T-helper 2 cell treated with Interferon-gamma antibody and Interleukin-4, amounts not matched to agents 5 μg/mL and 100 μg/mL, for 36 hours (primary cell): ENCODE data around the gene DHRS1.

Experiments
- DNase-seq: peaks from one replicate; pipeline ENCODE4 v3.0.0; 2021; ENCODE audit warnings: low spot score
- H3K27ac Mint-ChIP-seq: one replicate; pipeline ENCODE4 v1.8.0; 2021; ENCODE audit warnings: mild to moderate bottlenecking, mixed read lengths
- H3K27me3 Mint-ChIP-seq: one replicate; pipeline ENCODE4 v1.8.0; 2021; ENCODE audit warnings: low read depth, mixed read lengths
- H3K36me3 Mint-ChIP-seq: one replicate; pipeline ENCODE4 v1.8.0; 2021; ENCODE audit warnings: low read depth, mixed read lengths
- H3K4me1 Mint-ChIP-seq: one replicate; pipeline ENCODE4 v1.8.0; 2021; ENCODE audit warnings: low read depth, mixed read lengths
- H3K4me3 Mint-ChIP-seq: one replicate; pipeline ENCODE4 v1.8.0; 2022; ENCODE audit warnings: mild to moderate bottlenecking, moderate library complexity, mixed read lengths
- H3K9me3 Mint-ChIP-seq: one replicate; pipeline ENCODE4 v1.8.0; 2021; ENCODE audit warnings: mixed read lengths

DHRS1 gene

DNA sequence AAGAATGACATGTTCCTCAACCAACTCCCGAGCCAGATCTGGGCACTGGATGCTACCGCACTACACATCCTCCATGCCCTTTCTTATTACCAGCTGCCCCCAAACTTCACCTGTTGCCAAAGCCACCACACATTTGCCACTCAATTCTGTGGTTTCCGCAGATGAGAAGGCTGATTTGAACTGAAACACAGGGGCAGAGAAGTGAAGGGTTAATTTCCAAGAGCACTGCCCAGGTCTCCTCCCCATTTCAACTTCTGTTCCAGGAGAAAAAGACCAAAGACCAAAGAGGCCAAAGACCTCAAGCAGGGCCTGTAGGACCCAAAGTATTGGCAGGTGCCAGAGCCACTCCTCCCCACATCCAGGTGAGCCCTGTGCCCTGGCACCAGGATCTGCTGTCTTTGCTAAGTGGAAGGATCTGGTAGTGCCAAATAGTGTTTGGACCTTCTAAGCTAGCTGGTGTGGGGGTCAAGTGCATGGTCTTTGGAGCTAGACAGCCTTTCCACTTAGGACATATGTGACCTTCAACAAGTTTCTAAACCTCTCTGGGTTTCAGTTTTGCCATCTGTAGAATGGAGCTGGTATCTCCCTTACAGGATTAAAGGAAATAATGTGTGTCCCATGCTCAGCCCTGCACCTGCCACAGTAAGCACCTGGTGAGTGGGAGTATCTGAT, 8.0 kb downstream of the DHRS1 start:
- Mint-ChIP-seq H3K4me3 (no peak overlapping the region), H3K36me3 (peaks cover 40% of the 10 kb centered on the region), H3K27ac (no peak overlapping the region), H3K27me3 (peaks cover 2% of the 10 kb centered on the region), H3K9me3 (no peaks in the 10 kb centered on the region), H3K4me1 (peaks cover 13% of the 10 kb centered on the region)
- no peak for DNase-seq

DNA sequence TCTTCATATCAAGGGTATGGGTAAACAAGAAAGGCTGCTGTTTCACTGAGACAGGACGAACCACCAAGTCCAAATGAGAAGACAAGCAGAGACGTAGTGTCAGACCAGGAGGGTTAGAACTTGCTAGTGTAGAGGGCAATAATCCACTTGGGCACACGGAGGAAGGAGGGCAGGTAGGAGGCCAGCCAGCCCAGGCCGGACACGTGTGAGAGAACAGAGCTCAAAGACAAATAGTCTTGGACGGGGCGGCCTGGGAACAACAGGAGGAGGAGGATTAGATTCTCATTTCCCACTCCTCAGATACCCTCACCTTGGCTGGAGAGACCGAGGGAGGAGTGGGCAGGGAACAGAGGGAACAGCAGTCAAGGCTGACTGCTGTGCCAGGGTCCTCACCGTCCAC, 8.8 kb downstream of the DHRS1 start:
- Mint-ChIP-seq H3K9me3 (no peaks in the 10 kb centered on the region), H3K4me1 (peaks cover 7% of the 10 kb centered on the region), H3K36me3 (peaks cover 32% of the 10 kb centered on the region), H3K27ac (no peak overlapping the region), H3K27me3 (peaks cover 2% of the 10 kb centered on the region), H3K4me3 (no peak overlapping the region)
- DNase-seq = no peak

DNA sequence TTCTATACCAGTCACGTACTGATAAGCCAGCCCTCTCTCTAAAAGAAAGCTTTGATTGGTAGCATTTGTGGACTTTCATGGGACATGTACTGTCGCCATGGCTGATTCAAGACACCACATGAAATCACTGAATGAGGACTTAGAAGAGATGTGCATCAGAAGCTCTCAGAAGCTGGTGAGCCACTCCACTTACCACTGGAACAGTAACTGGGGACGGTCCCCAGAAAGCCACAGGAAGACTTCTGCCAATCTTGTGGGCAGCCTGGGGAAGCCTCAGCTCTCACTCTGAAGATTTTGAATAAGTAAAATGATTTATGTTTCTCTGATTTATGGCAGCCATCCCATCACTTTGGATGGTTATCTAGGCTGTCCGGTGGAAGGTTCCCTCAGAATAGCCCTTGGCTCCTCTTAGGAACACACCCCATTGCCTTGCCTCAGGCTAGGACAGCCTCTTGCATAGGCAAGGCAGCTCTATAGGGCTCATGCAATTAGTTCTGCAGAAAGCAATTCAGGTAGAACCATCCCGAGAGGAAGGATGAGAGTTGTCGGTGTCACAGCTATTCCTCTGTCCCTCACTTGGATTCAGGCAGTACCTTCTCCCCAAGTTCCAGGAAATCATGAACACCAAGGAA, 9.8 kb downstream of the DHRS1 start:
- H3K36me3 Mint-ChIP-seq = peaks cover 26% of the 10 kb centered on the region
- no peak overlapping the region for H3K27ac Mint-ChIP-seq
- no peak overlapping the region for H3K4me3 Mint-ChIP-seq
- H3K9me3 Mint-ChIP-seq = no peaks in the 10 kb centered on the region
- H3K27me3 Mint-ChIP-seq = peaks cover 2% of the 10 kb centered on the region
- peaks cover 7% of the 10 kb centered on the region for H3K4me1 Mint-ChIP-seq
- DNase-seq = peak; percentile 72

GRCh38 chr14:24286996-24287395, 12.6 kb downstream of the DHRS1 start:
- Mint-ChIP-seq H3K4me1 (peaks cover 7% of the 10 kb centered on the region), H3K9me3 (no peaks in the 10 kb centered on the region), H3K4me3 (no peak overlapping the region), H3K27ac (no peak overlapping the region), H3K36me3 (peaks cover 19% of the 10 kb centered on the region), H3K27me3 (peaks cover 4% of the 10 kb centered on the region)
- no peak for DNase-seq

GRCh38 chr14:24285351-24285750, 14.2 kb downstream of the DHRS1 start:
- no peak overlapping the region for H3K27ac Mint-ChIP-seq
- H3K4me3 Mint-ChIP-seq = no peak overlapping the region
- peaks cover 4% of the 10 kb centered on the region for H3K27me3 Mint-ChIP-seq
- DNase-seq = no peak
- H3K4me1 Mint-ChIP-seq = peaks cover 9% of the 10 kb centered on the region
- peaks cover 8% of the 10 kb centered on the region for H3K36me3 Mint-ChIP-seq
- H3K9me3 Mint-ChIP-seq = no peaks in the 10 kb centered on the region

DNA sequence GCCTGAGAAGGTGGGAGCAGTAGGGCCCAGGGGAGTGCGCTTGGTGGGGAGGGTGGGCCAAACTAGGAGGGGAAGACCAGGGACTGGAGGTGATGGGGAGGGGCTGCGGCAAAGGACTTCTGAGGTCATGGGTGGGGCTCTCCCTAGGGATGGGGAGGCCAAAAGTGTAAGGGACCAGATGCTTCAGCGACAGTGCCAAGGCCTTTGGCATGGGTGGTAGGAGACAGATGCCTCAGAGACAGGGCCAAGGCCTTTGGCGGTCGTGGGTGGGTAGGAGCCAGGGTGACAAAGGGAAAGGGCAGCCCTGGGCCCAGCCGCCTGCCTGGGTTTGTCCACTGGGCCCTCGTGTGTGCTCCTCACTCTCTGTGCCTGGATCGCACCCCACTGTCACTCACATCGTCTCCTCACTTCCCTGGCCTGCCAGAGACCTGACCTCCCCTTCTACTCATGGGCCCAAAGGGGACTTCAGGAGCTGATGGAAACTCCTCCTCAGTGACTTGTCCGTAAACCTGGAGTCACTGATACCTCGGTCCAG, 15.0 kb downstream of the DHRS1 start:
- no peaks in the 10 kb centered on the region for H3K9me3 Mint-ChIP-seq
- H3K36me3 Mint-ChIP-seq = peaks cover 1% of the 10 kb centered on the region
- no peak for DNase-seq
- H3K27ac Mint-ChIP-seq = no peak overlapping the region
- H3K4me3 Mint-ChIP-seq = no peak overlapping the region
- H3K4me1 Mint-ChIP-seq = peaks cover 4% of the 10 kb centered on the region
- H3K27me3 Mint-ChIP-seq = peaks cover 4% of the 10 kb centered on the region

DNA sequence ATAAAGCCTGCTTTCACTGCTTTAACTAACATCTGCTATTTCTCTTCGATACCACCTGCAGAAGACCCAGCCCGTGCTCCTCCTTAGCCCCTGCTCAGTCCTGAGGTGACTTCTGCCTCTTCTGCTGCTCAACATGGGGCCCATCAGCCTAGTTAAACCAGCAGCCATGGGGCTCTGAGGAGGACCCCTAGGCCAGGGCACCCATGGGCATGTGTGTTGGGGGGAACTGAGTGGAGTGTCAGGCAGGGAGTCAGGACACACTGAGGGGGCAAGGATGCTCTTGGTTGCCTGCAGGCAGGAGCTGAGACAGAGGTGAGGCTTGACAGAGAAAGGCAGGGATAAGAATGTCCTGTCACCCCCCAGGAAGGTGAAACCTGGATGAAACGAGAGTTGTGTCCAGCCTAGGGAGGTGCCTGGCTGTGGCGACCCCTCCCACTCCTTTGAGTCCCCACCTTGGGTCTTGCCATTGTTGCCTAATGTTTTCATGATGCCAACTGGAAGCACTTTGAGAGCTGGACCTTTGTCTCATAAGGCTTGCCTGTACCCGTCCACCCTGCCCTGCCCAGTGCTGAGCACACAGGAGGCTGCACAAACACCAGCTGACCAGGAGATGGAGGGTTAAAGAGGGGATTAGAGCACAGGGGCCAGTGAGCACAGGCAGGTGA, 15.7 kb downstream of the DHRS1 start:
- no peaks in the 10 kb centered on the region for H3K9me3 Mint-ChIP-seq
- no peak overlapping the region for H3K27ac Mint-ChIP-seq
- H3K4me3 Mint-ChIP-seq = no peak overlapping the region
- no peak for DNase-seq
- peaks cover 4% of the 10 kb centered on the region for H3K27me3 Mint-ChIP-seq
- H3K4me1 Mint-ChIP-seq = peaks cover 9% of the 10 kb centered on the region
- peaks cover 1% of the 10 kb centered on the region for H3K36me3 Mint-ChIP-seq

DNA sequence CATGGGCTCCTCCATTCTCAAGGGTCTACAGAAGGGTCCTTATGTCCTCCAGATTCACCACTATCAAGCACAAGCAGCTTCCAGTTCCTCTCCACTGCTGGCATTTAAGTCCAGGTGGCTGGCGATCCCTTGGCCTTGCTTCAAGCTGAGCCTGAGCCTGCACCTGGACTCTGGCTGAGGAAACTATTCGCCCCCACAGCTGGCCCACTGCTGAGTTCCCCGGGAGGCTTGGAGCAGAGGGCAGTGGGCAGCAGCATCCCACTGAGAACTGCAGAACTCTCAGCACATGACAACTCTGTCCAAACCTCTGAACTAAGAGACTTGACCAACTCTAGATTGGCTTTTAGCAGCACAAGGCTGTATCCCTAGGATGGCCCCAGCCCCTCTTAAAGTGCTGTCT, 16.8 kb downstream of the DHRS1 start:
- Mint-ChIP-seq H3K9me3 (no peaks in the 10 kb centered on the region), H3K36me3 (peaks cover 3% of the 10 kb centered on the region), H3K4me1 (peaks cover 17% of the 10 kb centered on the region), H3K27ac (no peak overlapping the region), H3K27me3 (peaks cover 2% of the 10 kb centered on the region), H3K4me3 (no peak overlapping the region)
- DNase-seq = no peak

GRCh38 chr14:24281636-24282035, 17.9 kb downstream of the DHRS1 start:
- DNase-seq = no peak
- Mint-ChIP-seq H3K4me1 (peaks cover 20% of the 10 kb centered on the region), H3K4me3 (no peak overlapping the region), H3K27ac (no peak overlapping the region), H3K36me3 (peaks cover 3% of the 10 kb centered on the region), H3K9me3 (no peaks in the 10 kb centered on the region), H3K27me3 (peaks cover 2% of the 10 kb centered on the region)

DNA sequence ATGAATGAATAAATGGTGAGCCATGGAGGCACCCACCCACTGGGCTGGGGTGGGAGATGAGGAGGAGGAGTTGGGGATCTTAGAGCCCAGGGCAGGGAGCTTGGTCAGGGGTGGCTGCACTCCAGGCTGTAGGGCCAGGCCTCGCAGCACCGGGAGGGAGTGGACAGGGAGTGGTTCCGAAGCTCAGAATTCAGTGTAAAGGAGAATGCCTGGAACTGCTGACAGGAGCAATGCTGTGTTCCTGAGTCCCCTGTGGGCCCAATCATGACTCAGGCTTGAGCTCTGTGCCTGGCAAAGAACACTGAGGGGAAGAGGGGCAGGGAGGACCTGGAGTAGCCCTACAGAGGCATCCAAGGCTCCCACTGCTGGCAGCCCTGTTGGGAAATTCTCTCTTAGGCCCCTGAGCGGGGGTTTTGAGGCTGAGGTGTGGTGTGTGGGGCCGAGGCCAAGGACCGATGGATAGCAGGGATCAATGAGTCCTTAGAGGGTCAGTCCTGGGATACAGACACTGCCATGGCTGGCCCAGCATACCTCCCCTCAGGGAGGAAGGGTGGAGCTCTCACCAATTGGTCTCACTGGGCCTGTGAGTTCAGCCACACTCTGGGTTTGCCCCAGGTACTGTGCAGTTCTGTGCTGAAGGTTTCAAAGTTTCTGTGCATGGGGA, 18.7 kb downstream of the DHRS1 start:
- Mint-ChIP-seq H3K27me3 (peaks cover 2% of the 10 kb centered on the region), H3K27ac (no peak overlapping the region), H3K9me3 (no peaks in the 10 kb centered on the region), H3K4me3 (no peak overlapping the region), H3K4me1 (peaks cover 20% of the 10 kb centered on the region), H3K36me3 (peaks cover 3% of the 10 kb centered on the region)
- DNase-seq = no peak

GRCh38 chr14:24279301-24280186, 20.0 kb downstream of the DHRS1 start:
- Mint-ChIP-seq H3K36me3 (peaks cover 3% of the 10 kb centered on the region), H3K9me3 (no peaks in the 10 kb centered on the region), H3K4me3 (no peak overlapping the region), H3K4me1 (peaks cover 23% of the 10 kb centered on the region), H3K27ac (no peak overlapping the region), H3K27me3 (peaks cover 2% of the 10 kb centered on the region)
- peak; percentile 31 for DNase-seq

- H3K27me3 Mint-ChIP-seq = no peaks in the 10 kb centered on the region
These were observed 21.2 kb downstream of the DHRS1 start for GRCh38 chr14:24278424-24278823.

GRCh38 chr14:24277606-24278321, 21.8 kb downstream of the DHRS1 start:
- DNase-seq = no peak
- H3K4me1 Mint-ChIP-seq = peaks cover 37% of the 10 kb centered on the region
- H3K27ac Mint-ChIP-seq = peak overlapping the region; percentile 11
- no peaks in the 10 kb centered on the region for H3K9me3 Mint-ChIP-seq
- H3K4me3 Mint-ChIP-seq = no peak overlapping the region
- no peaks in the 10 kb centered on the region for H3K27me3 Mint-ChIP-seq
- H3K36me3 Mint-ChIP-seq = peaks cover 3% of the 10 kb centered on the region

More at GRCh38 chr14:24278424-24278823, 21.2 kb downstream of the DHRS1 start:
- H3K4me3 Mint-ChIP-seq = no peak overlapping the region
- peaks cover 3% of the 10 kb centered on the region for H3K36me3 Mint-ChIP-seq
- H3K27ac Mint-ChIP-seq = no peak overlapping the region
- no peaks in the 10 kb centered on the region for H3K9me3 Mint-ChIP-seq
- DNase-seq = no peak
- H3K4me1 Mint-ChIP-seq = peaks cover 32% of the 10 kb centered on the region
